ENCODE results near the gene IP6K1. TPM values are rescaled to one million over a fixed set of nuclear protein-coding genes. Genes with fewer than 3 reads are reported as not detected.

Gene IP6K1
- total RNA-seq, 4 donors from 2014 or later: 30.5 to 41.3 (median 35.8) TPM

DNA sequence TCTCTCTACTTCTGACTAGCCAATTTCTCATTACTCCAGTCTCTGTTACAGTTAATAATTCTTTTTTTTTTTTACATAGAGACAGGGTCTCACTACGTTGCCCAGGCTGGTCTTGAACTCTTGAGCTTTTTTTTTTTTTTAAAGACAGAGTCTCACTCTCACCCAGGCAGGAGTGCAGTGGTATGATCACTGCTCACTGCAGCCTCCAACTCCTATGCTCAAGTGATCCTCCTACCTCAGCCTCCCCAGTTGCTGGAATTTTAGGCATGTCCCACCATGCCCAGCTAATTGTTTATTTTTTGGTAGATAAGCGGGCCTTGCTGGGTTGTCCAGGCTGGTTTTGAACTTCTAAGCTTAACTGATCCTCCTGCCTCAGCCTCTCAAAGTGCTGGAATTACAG, 13.6 kb downstream of the IP6K1 start:
- no peak for TF ChIP-seq CTCF (IDR thresholded peaks at IDR 0.05)
- ATAC-seq (ENCODE audit: low FRiP score) (no peak), DNase-seq (ENCODE audit: low spot score) (no peak)

- ATAC-seq (ENCODE audit: low FRiP score) (no peak), DNase-seq (ENCODE audit: low spot score) (no peak)
- TF ChIP-seq CTCF (IDR thresholded peaks at IDR 0.05): no peak
These were observed 14.9 kb downstream of the IP6K1 start for GRCh38 chr3:49771340-49771938.

DNA sequence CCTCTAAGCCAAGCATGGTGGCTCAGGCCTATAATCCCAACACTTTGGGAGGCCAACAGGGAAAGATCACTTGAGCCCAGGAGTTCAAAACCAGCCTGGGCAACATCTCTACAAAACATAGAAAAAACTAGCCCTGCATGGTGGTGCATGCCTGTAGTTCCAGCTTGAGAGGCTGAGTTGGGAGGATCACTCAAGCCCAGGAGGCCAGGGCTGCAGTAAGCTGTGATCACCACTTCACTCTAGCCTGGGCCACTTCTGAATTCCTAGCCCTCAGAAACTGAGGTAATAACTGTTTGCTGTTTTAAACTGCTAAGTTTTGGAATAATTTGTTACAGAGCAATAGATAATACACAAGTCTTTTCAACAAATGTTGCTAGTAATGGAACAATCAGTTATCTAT, 16.4 kb downstream of the IP6K1 start:
- ATAC-seq (ENCODE audit: low FRiP score): no peak
- no peak for DNase-seq (ENCODE audit: low spot score)
- no peak for TF ChIP-seq CTCF (IDR thresholded peaks at IDR 0.05)

DNA sequence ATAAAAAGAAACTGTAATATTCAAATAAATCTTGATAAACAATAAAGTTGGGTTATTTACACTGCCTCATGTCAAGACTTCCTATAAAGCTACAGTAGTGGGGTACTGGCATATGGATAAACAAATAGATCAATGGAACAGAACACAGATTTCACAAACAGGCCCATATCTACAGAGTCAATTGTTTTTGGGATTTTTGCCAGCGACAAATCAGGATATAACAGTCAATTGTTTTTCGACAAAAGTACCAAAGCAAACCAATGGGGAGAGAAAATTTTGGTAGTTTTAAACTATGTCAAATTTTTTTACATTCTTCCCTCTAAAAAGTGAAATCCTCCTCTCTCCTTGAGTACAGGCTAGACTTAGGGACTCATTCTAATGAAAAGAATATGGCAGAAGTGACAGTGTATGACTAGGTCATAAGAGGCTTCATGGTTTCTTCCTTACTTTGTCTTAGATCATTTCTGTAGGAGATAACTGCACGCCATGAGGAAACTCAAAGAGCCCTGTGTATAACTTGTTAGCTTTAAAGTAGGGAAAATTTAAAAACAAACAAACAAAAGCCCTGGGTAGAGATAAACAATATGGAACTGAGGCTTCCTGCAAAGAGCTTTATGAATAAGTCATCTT, 16.9 kb downstream of the IP6K1 start:
- DNase-seq (ENCODE audit: low spot score): no peak
- TF ChIP-seq CTCF (IDR thresholded peaks at IDR 0.05): no peak
- no peak for ATAC-seq (ENCODE audit: low FRiP score)

DNA sequence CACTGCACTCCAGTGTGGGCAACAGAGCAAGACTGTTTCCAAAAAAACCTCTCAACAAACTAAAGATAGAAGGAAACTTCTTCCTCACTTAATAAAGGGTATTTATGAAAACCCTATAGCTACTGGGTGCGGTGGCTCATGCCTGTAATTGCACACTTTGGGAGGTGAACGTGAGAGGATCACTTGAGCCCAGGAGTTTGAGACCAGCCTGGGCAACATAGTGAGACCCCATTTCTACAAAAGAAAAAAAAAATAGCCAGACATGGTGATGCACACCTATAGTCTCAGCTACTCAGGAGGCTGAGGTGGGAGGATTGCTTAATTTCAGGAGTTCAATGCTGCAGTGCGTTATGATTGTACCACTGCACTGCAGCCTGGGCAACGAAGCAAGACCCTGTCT, 22.4 kb downstream of the IP6K1 start:
- DNase-seq (ENCODE audit: low spot score): no peak
- no peak for ATAC-seq (ENCODE audit: low FRiP score)
- TF ChIP-seq CTCF (IDR thresholded peaks at IDR 0.05): no peak

GRCh38 chr3:49761661-49762060, 24.7 kb downstream of the IP6K1 start:
- no peak for ATAC-seq (ENCODE audit: low FRiP score)
- no peak for DNase-seq (ENCODE audit: low spot score)
- no peak for TF ChIP-seq CTCF (IDR thresholded peaks at IDR 0.05)

DNA sequence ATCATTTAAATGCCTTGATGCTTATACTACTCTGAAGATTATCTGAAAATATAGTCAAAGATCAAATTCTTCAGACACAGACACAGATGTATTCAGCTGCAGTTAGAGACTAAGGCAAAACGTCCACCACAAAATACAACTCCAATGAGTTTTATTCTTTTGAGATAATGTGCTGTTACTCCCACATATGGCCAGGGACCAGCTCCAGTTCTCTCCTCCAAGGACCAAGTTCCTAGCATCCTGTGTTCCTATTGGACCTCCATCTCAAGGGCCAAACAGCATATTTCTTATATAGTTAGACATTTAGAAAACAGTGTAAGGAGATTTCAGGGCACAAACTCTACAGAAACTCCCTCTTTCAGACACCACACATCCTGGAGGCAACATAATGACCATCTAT, 27.1 kb downstream of the IP6K1 start:
- no peak for TF ChIP-seq CTCF (IDR thresholded peaks at IDR 0.05)
- ATAC-seq (ENCODE audit: low FRiP score) (no peak), DNase-seq (ENCODE audit: low spot score) (no peak)

Data from omental fat pad (tissue), 4 donors.